ENCODE data around the gene ZNF672. TPM values are rescaled to one million over a fixed set of nuclear protein-coding genes. Genes with fewer than 3 reads are reported as not detected.

ZNF672 gene
- total RNA-seq, 1 donor from 2014 or later = 29.8 TPM

- Mint-ChIP-seq H3K27ac (ENCODE audit: unreplicated experiment) (no peak overlapping the region), H3K36me3 (ENCODE audit: low read depth, unreplicated experiment) (peaks cover 24% of the 10 kb centered on the region), H3K27me3 (ENCODE audit: unreplicated experiment) (peaks cover 6% of the 10 kb centered on the region), H3K4me3 (ENCODE audit: unreplicated experiment) (no peak overlapping the region), H3K9me3 (ENCODE audit: unreplicated experiment) (no peaks in the 10 kb centered on the region), H3K4me1 (ENCODE audit: unreplicated experiment) (no peaks in the 10 kb centered on the region)
- TF ChIP-seq, protein P1, sequence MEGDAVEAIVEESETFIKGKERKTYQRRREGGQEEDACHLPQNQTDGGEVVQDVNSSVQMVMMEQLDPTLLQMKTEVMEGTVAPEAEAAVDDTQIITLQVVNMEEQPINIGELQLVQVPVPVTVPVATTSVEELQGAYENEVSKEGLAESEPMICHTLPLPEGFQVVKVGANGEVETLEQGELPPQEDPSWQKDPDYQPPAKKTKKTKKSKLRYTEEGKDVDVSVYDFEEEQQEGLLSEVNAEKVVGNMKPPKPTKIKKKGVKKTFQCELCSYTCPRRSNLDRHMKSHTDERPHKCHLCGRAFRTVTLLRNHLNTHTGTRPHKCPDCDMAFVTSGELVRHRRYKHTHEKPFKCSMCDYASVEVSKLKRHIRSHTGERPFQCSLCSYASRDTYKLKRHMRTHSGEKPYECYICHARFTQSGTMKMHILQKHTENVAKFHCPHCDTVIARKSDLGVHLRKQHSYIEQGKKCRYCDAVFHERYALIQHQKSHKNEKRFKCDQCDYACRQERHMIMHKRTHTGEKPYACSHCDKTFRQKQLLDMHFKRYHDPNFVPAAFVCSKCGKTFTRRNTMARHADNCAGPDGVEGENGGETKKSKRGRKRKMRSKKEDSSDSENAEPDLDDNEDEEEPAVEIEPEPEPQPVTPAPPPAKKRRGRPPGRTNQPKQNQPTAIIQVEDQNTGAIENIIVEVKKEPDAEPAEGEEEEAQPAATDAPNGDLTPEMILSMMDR (IDR thresholded peaks at IDR 0.05; ENCODE audit: unreplicated experiment) = no peak
- DNase-seq (ENCODE audit: low spot score) = no peak
Measured at GRCh38 chr1:248847181-248847955, 9.3 kb downstream of the ZNF672 start.

- H3K36me3 Mint-ChIP-seq (ENCODE audit: low read depth, unreplicated experiment) = peaks cover 24% of the 10 kb centered on the region
- H3K27ac Mint-ChIP-seq (ENCODE audit: unreplicated experiment) = no peak overlapping the region
- no peak overlapping the region for H3K4me3 Mint-ChIP-seq (ENCODE audit: unreplicated experiment)
- H3K9me3 Mint-ChIP-seq (ENCODE audit: unreplicated experiment) = no peaks in the 10 kb centered on the region
- DNase-seq (ENCODE audit: low spot score) = no peak
- TF ChIP-seq, protein P1 (IDR thresholded peaks at IDR 0.05; ENCODE audit: unreplicated experiment) = no peak
- no peaks in the 10 kb centered on the region for H3K4me1 Mint-ChIP-seq (ENCODE audit: unreplicated experiment)
- H3K27me3 Mint-ChIP-seq (ENCODE audit: unreplicated experiment) = peaks cover 6% of the 10 kb centered on the region
Measured at GRCh38 chr1:248847956-248848561, 10.0 kb downstream of the ZNF672 start.

- TF ChIP-seq, protein P1 (IDR thresholded peaks at IDR 0.05; ENCODE audit: unreplicated experiment) = no peak
- peak overlapping the region; percentile 12 for H3K27ac Mint-ChIP-seq (ENCODE audit: unreplicated experiment)
- H3K4me3 Mint-ChIP-seq (ENCODE audit: unreplicated experiment) = no peak overlapping the region
Measured at GRCh38 chr1:248848602-248849001, 10.6 kb downstream of the ZNF672 start.

DNA sequence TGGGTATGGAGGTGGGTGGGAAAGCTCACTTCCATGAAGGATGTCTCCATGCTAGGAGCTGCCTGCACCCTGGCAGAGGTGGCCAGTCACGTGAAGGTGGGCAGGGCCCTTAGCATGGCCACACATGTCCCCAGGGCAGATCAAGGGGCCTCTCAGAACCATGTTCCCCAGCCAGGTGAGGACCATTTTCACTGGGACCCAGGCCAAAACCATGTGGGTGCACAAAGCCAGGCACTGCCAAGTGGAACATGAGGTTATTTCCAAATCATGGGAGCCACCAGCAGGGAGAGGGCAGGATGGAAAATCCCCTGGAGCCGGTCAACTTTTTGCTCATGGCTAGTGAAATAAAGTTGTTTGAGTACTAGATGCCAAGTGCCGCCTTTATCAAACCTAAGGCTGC is 11.1 kb downstream of the ZNF672 start:
- peaks cover 27% of the 10 kb centered on the region for H3K36me3 Mint-ChIP-seq (ENCODE audit: low read depth, unreplicated experiment)
- peaks cover 6% of the 10 kb centered on the region for H3K27me3 Mint-ChIP-seq (ENCODE audit: unreplicated experiment)
- no peaks in the 10 kb centered on the region for H3K9me3 Mint-ChIP-seq (ENCODE audit: unreplicated experiment)
- no peaks in the 10 kb centered on the region for H3K4me1 Mint-ChIP-seq (ENCODE audit: unreplicated experiment)
- H3K4me3 Mint-ChIP-seq (ENCODE audit: unreplicated experiment) = no peak overlapping the region
- no peak for DNase-seq (ENCODE audit: low spot score)
- TF ChIP-seq, protein P1 (IDR thresholded peaks at IDR 0.05; ENCODE audit: unreplicated experiment) = no peak
- peak overlapping the region; percentile 12 for H3K27ac Mint-ChIP-seq (ENCODE audit: unreplicated experiment)

More at GRCh38 chr1:248848602-248849001, 10.6 kb downstream of the ZNF672 start:
- Mint-ChIP-seq H3K27me3 (ENCODE audit: unreplicated experiment) (peaks cover 6% of the 10 kb centered on the region), H3K9me3 (ENCODE audit: unreplicated experiment) (no peaks in the 10 kb centered on the region), H3K4me1 (ENCODE audit: unreplicated experiment) (no peaks in the 10 kb centered on the region), H3K36me3 (ENCODE audit: low read depth, unreplicated experiment) (peaks cover 24% of the 10 kb centered on the region)
- no peak for DNase-seq (ENCODE audit: low spot score)

GRCh38 chr1:248849637-248850036 is 11.6 kb downstream of the ZNF672 start:
- TF ChIP-seq, protein P1 (IDR thresholded peaks at IDR 0.05; ENCODE audit: unreplicated experiment) = no peak
- peaks cover 6% of the 10 kb centered on the region for H3K27me3 Mint-ChIP-seq (ENCODE audit: unreplicated experiment)
- H3K9me3 Mint-ChIP-seq (ENCODE audit: unreplicated experiment) = no peaks in the 10 kb centered on the region
- peaks cover 32% of the 10 kb centered on the region for H3K36me3 Mint-ChIP-seq (ENCODE audit: low read depth, unreplicated experiment)
- no peak for DNase-seq (ENCODE audit: low spot score)
- no peak overlapping the region for H3K4me3 Mint-ChIP-seq (ENCODE audit: unreplicated experiment)
- H3K4me1 Mint-ChIP-seq (ENCODE audit: unreplicated experiment) = no peaks in the 10 kb centered on the region
- no peak overlapping the region for H3K27ac Mint-ChIP-seq (ENCODE audit: unreplicated experiment)
